Karpas-422 (cell line): ENCODE measurements around the gene SP8. TPM values are rescaled to one million over a fixed set of nuclear protein-coding genes. Genes with fewer than 3 reads are reported as not detected.

ENCODE experiments used
- DNase-seq: peaks from one replicate; pipeline ENCODE4 v3.0.0-alpha.2; 2015
- H2AFZ ChIP-seq: fragments of 200-600 bp; sonication (generic); 2 replicates; pipeline ENCODE4 v1.6.1; 2014; ENCODE audit warnings: antibody characterized with exemption, low read length, mixed read lengths
- H3K27ac ChIP-seq: fragments of 200-600 bp; sonication (generic); 2 replicates; pipeline ENCODE4 v1.5.1; 2014; ENCODE audit warnings: mild to moderate bottlenecking, low read length, moderate library complexity
- H3K27me3 ChIP-seq: fragments of 200-600 bp; sonication (generic); 2 replicates; pipeline ENCODE4 v1.6.1; 2014; ENCODE audit warnings: low read length, mixed read lengths
- H3K36me3 ChIP-seq: fragments of 200-600 bp; sonication (generic); 2 replicates; pipeline ENCODE4 v1.6.1; 2014; ENCODE audit warnings: low read length, mixed read lengths; ENCODE audit not compliant: insufficient read depth
- H3K4me1 ChIP-seq: fragments of 200-600 bp; sonication (generic); 2 replicates; pipeline ENCODE4 v1.6.1; 2014; ENCODE audit warnings: mild to moderate bottlenecking, low read length, mixed read lengths
- H3K4me2 ChIP-seq: fragments of 200-600 bp; sonication (generic); 2 replicates; pipeline ENCODE4 v1.6.1; 2014; ENCODE audit warnings: low read length, low read depth, mild to moderate bottlenecking; ENCODE audit not compliant: poor library complexity, severe bottlenecking
- H3K4me3 ChIP-seq: fragments of 200-600 bp; sonication (generic); 2 replicates; pipeline ENCODE4 v1.5.1; 2014; ENCODE audit warnings: mild to moderate bottlenecking, antibody characterized with exemption, low read length, mixed read lengths
- H3K79me2 ChIP-seq: fragments of 200-600 bp; sonication (generic); 2 replicates; pipeline ENCODE4 v1.6.1; 2014; ENCODE audit warnings: mild to moderate bottlenecking, low read length, mixed read lengths
- H3K9ac ChIP-seq: fragments of 200-600 bp; sonication (generic); 2 replicates; pipeline ENCODE4 v1.6.0; 2014; ENCODE audit warnings: low read length
- H3K9me2 ChIP-seq: fragments of 200-600 bp; sonication (generic), shearing (Covaris generic); replicated peaks from 2 replicates; pipeline ENCODE4 v1.6.0; 2014; ENCODE audit warnings: mild to moderate bottlenecking, low read length, moderate library complexity; ENCODE audit not compliant: insufficient read depth
- H3K9me3 ChIP-seq: fragments of 300-700, 200-600 bp; sonication (generic); 2 replicates; pipeline ENCODE4 v1.6.1; 2014; ENCODE audit warnings: low read length, mixed read lengths
- H4K20me1 ChIP-seq: fragments of 200-600 bp; sonication (generic); 2 replicates; pipeline ENCODE4 v1.6.1; 2014; ENCODE audit warnings: mild to moderate bottlenecking, antibody characterized with exemption, low read length, low read depth; ENCODE audit not compliant: insufficient read depth
- total RNA-seq: library from RNA; depleted of rRNA; stranded (reverse); fragments of >200 nt; shearing (Covaris generic); gene quantifications from 2 replicates; pipeline ENCODE4 v1.2.3, GENCODE V29; 2014; ENCODE audit warnings: low replicate concordance

Gene SP8
- total RNA-seq, 1 experiment from 2014 or later, result not detected

DNA sequence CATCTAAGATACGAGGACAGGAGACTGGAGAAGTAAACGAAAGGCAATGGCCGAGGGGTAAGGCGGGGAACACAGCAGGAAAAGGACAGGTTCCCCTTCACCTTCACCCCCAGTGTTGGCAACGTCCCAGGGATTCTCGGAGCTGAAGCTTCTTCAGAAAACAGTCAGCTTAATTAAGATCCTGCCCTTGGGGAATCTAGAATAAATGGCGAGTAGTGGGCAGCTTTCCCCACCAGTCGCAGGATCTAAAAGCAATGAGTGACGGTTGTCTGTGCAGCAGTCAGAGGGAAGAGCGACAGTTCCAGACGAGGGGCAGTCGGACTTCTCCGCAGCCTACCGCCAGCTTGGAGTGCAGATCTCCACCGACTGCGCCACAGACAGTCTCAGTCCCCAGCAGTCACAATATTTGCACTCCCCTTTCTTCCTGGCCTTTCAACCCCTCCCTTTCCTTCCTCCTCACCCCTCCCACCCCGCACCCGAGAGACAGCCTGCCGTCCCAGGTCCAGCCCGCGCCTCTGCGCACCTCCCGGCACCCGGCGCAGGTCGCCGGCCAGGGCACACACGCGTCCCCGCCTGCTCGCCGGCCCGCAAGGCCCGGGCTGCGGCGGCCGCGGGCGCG is 10.9 kb upstream of the SP8 start:
- peak overlapping the region; percentile 67; the same call in 1 of the 2 replicates for H2AFZ ChIP-seq
- peak overlapping the region; percentile 45; the same call in 1 of the 2 replicates for H3K9ac ChIP-seq
- H3K27ac ChIP-seq, result no peak overlapping the region
- no peaks in the 10 kb centered on the region for H4K20me1 ChIP-seq
- H3K9me2 ChIP-seq, result no peaks in the 10 kb centered on the region
- no peaks in the 10 kb centered on the region for H3K79me2 ChIP-seq
- peak; percentile 41 for DNase-seq
- H3K4me2 ChIP-seq, result peak overlapping the region; percentile 58
- peaks cover 5% of the 10 kb centered on the region for H3K4me1 ChIP-seq
- no peaks in the 10 kb centered on the region for H3K9me3 ChIP-seq
- H3K36me3 ChIP-seq, result no peaks in the 10 kb centered on the region
- no peaks in the 10 kb centered on the region for H3K27me3 ChIP-seq
- peak overlapping the region; percentile 58; the same call in 1 of the 2 replicates for H3K4me3 ChIP-seq

DNA sequence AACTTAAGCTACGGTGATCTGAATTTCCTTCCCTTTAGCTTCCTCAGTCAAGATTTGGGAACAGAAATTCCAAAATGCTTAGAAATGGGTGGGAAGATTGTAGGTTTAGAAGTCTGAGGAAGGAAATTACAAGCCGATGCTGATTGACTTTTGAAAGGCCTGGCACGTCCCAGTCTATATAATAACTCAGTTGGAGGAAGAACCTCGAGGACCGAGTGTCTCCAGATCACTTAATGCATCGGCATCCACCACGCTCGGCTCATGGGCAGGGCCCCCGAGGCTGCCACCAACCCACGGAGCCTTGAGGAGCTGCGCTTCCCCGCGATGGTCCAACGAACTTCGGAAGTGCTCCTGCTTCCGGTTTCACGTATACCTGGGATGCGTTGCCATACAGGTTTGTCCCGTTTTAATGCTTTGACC is 10.4 kb upstream of the SP8 start:
- Histone ChIP-seq H4K20me1 (no peaks in the 10 kb centered on the region), H3K4me1 (peaks cover 5% of the 10 kb centered on the region), H3K27ac (no peak overlapping the region), H3K79me2 (no peaks in the 10 kb centered on the region), H3K9me3 (no peaks in the 10 kb centered on the region), H3K4me2 (peak overlapping the region; percentile 58), H2AFZ (peak overlapping the region; percentile 67; the same call in 1 of the 2 replicates), H3K9me2 (no peaks in the 10 kb centered on the region), H3K27me3 (no peaks in the 10 kb centered on the region), H3K9ac (peak overlapping the region; percentile 45; the same call in 1 of the 2 replicates), H3K4me3 (peak overlapping the region; percentile 58; the same call in 1 of the 2 replicates), H3K36me3 (no peaks in the 10 kb centered on the region)
- DNase-seq, result no peak

DNA sequence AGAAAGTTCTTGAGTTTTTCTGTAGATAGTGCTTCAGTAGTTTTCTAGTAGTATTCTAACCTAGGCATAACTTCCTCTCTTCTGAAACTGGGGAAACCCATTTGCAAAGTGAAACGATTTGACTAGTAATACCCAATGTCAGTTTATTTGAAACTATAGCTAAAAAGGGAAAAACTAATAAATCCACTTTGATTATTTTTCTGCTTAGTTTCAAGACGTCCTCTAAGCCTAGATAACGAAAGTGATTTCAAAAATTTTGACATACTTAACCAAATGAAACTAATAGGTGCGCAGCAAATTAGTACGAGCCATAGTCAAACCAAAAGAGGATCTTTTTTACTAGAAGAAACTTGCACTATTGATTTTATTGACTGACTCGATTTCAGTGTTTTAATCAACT is 9.8 kb upstream of the SP8 start:
- Histone ChIP-seq H4K20me1 (no peaks in the 10 kb centered on the region), H3K9ac (no peak overlapping the region), H2AFZ (no peak overlapping the region), H3K9me3 (no peaks in the 10 kb centered on the region), H3K4me3 (no peak overlapping the region), H3K36me3 (no peaks in the 10 kb centered on the region), H3K79me2 (no peaks in the 10 kb centered on the region), H3K9me2 (no peaks in the 10 kb centered on the region), H3K4me1 (peaks cover 5% of the 10 kb centered on the region), H3K27ac (no peak overlapping the region), H3K4me2 (peak overlapping the region; percentile 58), H3K27me3 (no peaks in the 10 kb centered on the region)
- no peak for DNase-seq

DNA sequence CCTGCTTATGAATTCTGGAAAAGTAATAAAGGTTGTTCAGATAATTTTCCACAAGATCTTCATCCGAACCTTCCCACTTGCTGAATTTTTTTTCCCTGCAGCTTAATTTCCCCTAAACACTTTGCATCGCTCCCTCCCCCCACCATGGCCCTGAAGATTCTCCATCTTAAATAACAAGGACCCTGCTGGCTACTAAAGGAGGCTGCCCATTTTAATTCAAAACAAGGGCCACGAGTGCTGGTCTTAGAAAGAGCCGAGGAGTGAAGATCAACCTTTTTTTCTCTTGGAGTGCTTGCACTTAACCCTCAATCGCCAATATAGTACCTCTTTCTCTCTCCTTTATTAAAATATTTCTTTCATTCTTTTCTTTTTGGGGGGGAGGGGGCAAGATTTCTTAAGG is 9.2 kb upstream of the SP8 start:
- no peak overlapping the region for H3K27ac ChIP-seq
- no peaks in the 10 kb centered on the region for H3K9me2 ChIP-seq
- H3K36me3 ChIP-seq, result no peaks in the 10 kb centered on the region
- H3K79me2 ChIP-seq, result no peaks in the 10 kb centered on the region
- no peaks in the 10 kb centered on the region for H3K27me3 ChIP-seq
- no peak overlapping the region for H3K9ac ChIP-seq
- no peaks in the 10 kb centered on the region for H3K9me3 ChIP-seq
- peaks cover 5% of the 10 kb centered on the region for H3K4me1 ChIP-seq
- H3K4me3 ChIP-seq, result no peak overlapping the region
- no peaks in the 10 kb centered on the region for H4K20me1 ChIP-seq
- no peak overlapping the region for H2AFZ ChIP-seq
- no peak overlapping the region for H3K4me2 ChIP-seq
- DNase-seq, result no peak

DNA sequence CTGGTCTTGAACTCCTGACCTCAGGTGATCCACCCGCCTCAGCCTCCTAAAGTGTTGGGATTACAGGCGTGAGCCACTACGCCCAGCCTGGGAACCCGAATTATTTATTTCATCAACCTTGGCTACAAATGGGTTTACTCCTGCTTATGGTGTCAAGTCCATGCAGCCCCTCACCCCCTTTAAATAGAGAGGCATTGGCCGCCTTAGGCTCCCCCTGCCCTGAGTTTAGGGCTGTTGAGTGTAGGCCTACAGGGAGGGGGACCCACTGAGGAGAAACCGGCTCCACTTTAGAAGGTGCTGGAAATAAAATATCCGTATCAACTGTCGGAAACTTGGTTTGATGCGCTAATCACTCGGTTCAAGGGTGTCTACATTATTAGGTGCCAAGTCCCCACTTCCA is 8.7 kb upstream of the SP8 start:
- Histone ChIP-seq H3K9me2 (no peaks in the 10 kb centered on the region), H3K36me3 (no peaks in the 10 kb centered on the region), H4K20me1 (no peaks in the 10 kb centered on the region), H3K9ac (no peak overlapping the region), H3K27me3 (no peaks in the 10 kb centered on the region), H2AFZ (no peak overlapping the region), H3K79me2 (no peaks in the 10 kb centered on the region), H3K4me2 (no peak overlapping the region), H3K4me1 (peaks cover 5% of the 10 kb centered on the region), H3K27ac (no peak overlapping the region), H3K4me3 (no peak overlapping the region), H3K9me3 (no peaks in the 10 kb centered on the region)
- no peak for DNase-seq

DNA sequence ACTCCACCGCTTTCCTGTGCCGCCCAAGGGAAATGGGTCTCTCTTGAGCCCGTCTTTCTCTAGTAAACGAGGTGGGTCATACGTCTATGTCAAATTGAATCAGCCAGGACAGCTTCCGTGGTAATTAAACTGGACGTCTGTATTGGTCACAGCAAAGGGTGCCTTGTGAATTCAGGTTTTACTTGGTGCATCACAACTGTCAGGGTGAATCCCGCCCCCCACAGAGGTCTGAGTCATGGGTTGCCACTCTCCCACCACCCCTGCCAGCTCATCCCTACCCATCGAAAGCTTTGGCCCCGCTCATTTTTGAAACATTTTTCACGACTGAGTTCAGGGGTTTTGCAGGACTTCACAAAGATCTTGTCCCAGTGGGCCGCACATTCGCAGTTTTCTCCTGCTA is 8.0 kb upstream of the SP8 start:
- no peak overlapping the region for H3K27ac ChIP-seq
- H3K9me3 ChIP-seq, result no peaks in the 10 kb centered on the region
- H3K9me2 ChIP-seq, result no peaks in the 10 kb centered on the region
- no peak overlapping the region for H3K9ac ChIP-seq
- DNase-seq, result no peak
- H3K79me2 ChIP-seq, result no peaks in the 10 kb centered on the region
- H3K4me1 ChIP-seq, result peaks cover 5% of the 10 kb centered on the region
- H4K20me1 ChIP-seq, result no peaks in the 10 kb centered on the region
- no peaks in the 10 kb centered on the region for H3K36me3 ChIP-seq
- no peak overlapping the region for H2AFZ ChIP-seq
- no peak overlapping the region for H3K4me2 ChIP-seq
- H3K27me3 ChIP-seq, result no peaks in the 10 kb centered on the region
- no peak overlapping the region for H3K4me3 ChIP-seq

DNA sequence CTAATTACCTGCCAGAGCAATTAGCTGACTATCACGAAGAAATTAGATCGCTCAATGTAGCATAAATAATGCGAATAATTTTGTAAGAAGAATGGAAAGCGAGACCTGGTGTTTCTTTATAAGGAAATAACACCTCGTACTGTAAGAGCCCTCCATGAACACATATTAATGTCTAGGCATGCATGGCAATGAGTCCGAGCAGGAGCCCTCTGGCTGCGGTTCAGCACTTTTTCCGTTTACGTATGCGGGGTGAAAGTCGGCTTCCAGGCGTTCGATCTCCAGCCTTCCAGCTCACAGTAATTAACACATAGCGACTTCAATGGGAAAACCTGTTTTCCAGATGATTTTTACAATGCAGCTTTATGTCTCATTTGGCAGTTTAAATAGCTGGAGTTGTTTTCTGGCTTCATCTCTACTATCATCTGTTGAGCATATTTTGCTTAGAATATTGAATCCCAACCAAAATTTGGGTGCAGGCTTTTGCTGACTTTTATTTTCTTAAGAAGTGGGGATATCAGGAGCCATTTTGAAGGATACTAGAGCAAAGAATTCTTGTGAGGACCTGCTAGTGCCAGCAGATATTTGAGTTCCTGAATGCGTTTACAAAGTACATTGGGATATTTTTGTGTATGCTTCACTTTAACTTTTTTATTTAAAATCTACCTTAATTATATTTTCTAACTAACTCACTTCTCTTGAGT is 7.2 kb upstream of the SP8 start:
- DNase-seq, result no peak
- no peaks in the 10 kb centered on the region for H4K20me1 ChIP-seq
- no peaks in the 10 kb centered on the region for H3K36me3 ChIP-seq
- H3K9ac ChIP-seq, result no peak overlapping the region
- H3K4me3 ChIP-seq, result no peak overlapping the region
- H3K27me3 ChIP-seq, result no peaks in the 10 kb centered on the region
- no peak overlapping the region for H2AFZ ChIP-seq
- H3K4me1 ChIP-seq, result peaks cover 5% of the 10 kb centered on the region
- H3K9me2 ChIP-seq, result no peaks in the 10 kb centered on the region
- H3K9me3 ChIP-seq, result no peaks in the 10 kb centered on the region
- H3K4me2 ChIP-seq, result no peak overlapping the region
- H3K27ac ChIP-seq, result no peak overlapping the region
- no peaks in the 10 kb centered on the region for H3K79me2 ChIP-seq

DNA sequence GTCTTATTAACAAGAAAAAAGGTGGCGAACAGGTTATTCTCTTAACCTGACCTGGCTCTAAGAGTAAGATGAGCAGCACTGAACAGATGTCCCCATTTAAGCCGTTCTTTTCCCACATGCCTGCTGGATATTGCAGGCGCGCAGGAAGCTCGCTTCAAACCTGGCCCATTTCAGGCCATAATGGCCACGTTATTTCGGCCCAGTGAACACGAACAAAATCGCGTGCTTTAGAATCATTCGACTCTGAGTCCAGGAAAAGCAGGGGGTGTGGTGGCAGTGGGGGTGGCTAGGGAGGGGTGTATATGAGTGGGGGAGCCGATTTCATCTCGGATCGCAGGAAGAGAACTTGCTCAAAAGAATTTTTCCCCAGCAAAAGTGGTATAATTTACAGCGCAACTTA is 6.6 kb upstream of the SP8 start:
- DNase-seq, result no peak
- H3K4me3 ChIP-seq, result no peak overlapping the region
- peaks cover 5% of the 10 kb centered on the region for H3K4me1 ChIP-seq
- no peaks in the 10 kb centered on the region for H4K20me1 ChIP-seq
- H3K4me2 ChIP-seq, result no peak overlapping the region
- H2AFZ ChIP-seq, result no peak overlapping the region
- H3K9me3 ChIP-seq, result no peaks in the 10 kb centered on the region
- no peaks in the 10 kb centered on the region for H3K9me2 ChIP-seq
- no peak overlapping the region for H3K27ac ChIP-seq
- no peaks in the 10 kb centered on the region for H3K27me3 ChIP-seq
- no peak overlapping the region for H3K9ac ChIP-seq
- H3K79me2 ChIP-seq, result no peaks in the 10 kb centered on the region
- H3K36me3 ChIP-seq, result no peaks in the 10 kb centered on the region
